H1 (cell line): Measurements from ENCODE around the gene NET1.
A peak's percentile ranks its signal among the peaks of the same experiment; 100 is the strongest.

Experiments
- CEBPB ChIP-seq: IDR thresholded peaks from 2 replicates; pipeline ENCODE4 v1.6.1; 2012; ENCODE audit warnings: low read depth, low read length
- EP300 ChIP-seq, 2 experiments: IDR thresholded peaks; 1 replicate in 1 of 2; 2 replicates in 1 of 2; pipeline ENCODE4 v1.6.1; 2011 to 2012; ENCODE audit warnings: low read depth in 2 of 2, low read length in 2 of 2, mild to moderate bottlenecking in 2 of 2, borderline replicate concordance in 1 of 2, inconsistent platforms in 1 of 2, moderate library complexity in 1 of 2
- EZH2 ChIP-seq: fragments of 200-600 bp; sonication (generic); IDR thresholded peaks from 2 replicates; pipeline ENCODE4 v1.7.1; 2012; ENCODE audit warnings: low read depth, mild to moderate bottlenecking, moderate library complexity, low read length, inconsistent platforms; ENCODE audit not compliant: severe bottlenecking
- KDM1A ChIP-seq: fragments of 200-600, 300-600 bp; sonication (generic); IDR thresholded peaks from 2 replicates; pipeline ENCODE4 v1.7.1; 2016; ENCODE audit warnings: mild to moderate bottlenecking, low read length, borderline replicate concordance
- NRF1 ChIP-seq: IDR thresholded peaks from 2 replicates; pipeline ENCODE4 v1.6.1; 2011; ENCODE audit warnings: mild to moderate bottlenecking, low read depth, low read length, improper control_type of control experiment
- POLR2A ChIP-seq, 2 experiments: IDR thresholded peaks; 1 replicate in 1 of 2; 2 replicates in 1 of 2; pipeline ENCODE4 v1.6.1; 2011; ENCODE audit warnings: low read depth in 2 of 2, low read length in 2 of 2, mild to moderate bottlenecking in 2 of 2; ENCODE audit errors: control extremely low read depth in 1 of 2
- RNF2 ChIP-seq: fragments of 200-900, 300-1000 bp; sonication (generic); IDR thresholded peaks from 2 replicates; pipeline ENCODE4 v1.7.1; 2016; ENCODE audit warnings: borderline replicate concordance, low read depth, mild to moderate bottlenecking, antibody characterized with exemption, low read length; ENCODE audit not compliant: poor library complexity, severe bottlenecking; ENCODE audit errors: missing control alignments
- SIN3A ChIP-seq, 2 experiments: IDR thresholded peaks in 1 of 2; conservative IDR thresholded peaks in 1 of 2; 2 replicates each; pipeline ENCODE4 v1.6.1; 2011 to 2012; ENCODE audit warnings: low read length in 2 of 2, improper control_type of control experiment in 1 of 2, low read depth in 1 of 2, mild to moderate bottlenecking in 1 of 2
- TBP ChIP-seq: IDR thresholded peaks from 2 replicates; pipeline ENCODE4 v1.6.1; 2011; ENCODE audit warnings: low read depth, low read length, improper control_type of control experiment
- YY1 ChIP-seq: IDR thresholded peaks from 2 replicates; pipeline ENCODE4 v1.6.1; 2011; ENCODE audit warnings: low read depth, mild to moderate bottlenecking, low read length
- TF ChIP-seq, protein P1 (sequence below), 3 experiments: IDR thresholded peaks; 1 replicate in 2 of 3; 2 replicates in 1 of 3; pipeline versions ENCODE4 v1.5.1 to v1.6.1; 2011; ENCODE audit warnings: low read length in 3 of 3, mild to moderate bottlenecking in 3 of 3, inconsistent platforms in 2 of 3, low read depth in 1 of 3, moderate library complexity in 1 of 3; ENCODE audit not compliant: insufficient read depth in 1 of 3; ENCODE audit errors: control extremely low read depth in 1 of 3
- TF ChIP-seq, protein P2 (sequence below): IDR thresholded peaks from 2 replicates; pipeline ENCODE4 v1.6.1; 2012; ENCODE audit warnings: inconsistent platforms

DNA sequence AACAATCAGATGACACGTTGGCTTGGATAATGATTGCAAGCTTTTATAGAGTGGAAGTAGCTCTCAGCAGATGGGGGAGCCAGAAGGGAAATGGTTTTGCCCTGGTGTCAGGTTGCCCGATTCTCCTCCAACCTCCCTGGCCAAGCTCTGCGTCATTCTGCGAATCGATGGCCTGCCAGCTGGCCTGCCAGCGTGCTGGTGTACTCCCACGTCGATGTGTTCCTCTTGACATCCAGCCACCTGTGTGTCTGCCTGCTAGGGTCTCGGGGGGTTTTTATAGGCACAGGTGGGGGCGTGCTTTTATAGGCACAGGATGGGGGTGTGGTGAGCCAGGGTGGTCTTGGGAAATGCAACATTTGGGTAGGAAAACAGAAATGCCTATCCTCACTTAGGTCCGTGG is 4.6 kb downstream of the NET1 start:
- TF ChIP-seq EZH2 (no peak), EP300 (IDR thresholded peaks at IDR 0.05; ENCODE audit: borderline replicate concordance in 1 of 2, low read depth in 2 of 2, low read length in 2 of 2) (no peak), SIN3A (conservative IDR thresholded peaks at IDR 0.05 in 1 of 2, IDR thresholded peaks at IDR 0.05 in 1 of 2; ENCODE audit: low read depth in 1 of 2, low read length in 2 of 2) (peak; percentile 41 to 60; a peak in 1 of 4 replicates), NRF1 (no peak), TBP (0 out of 2 replicates have a peak, but pooled peaks have one; percentile 51), KDM1A (no peak), CEBPB (no peak), RNF2 (no peak), YY1 (no peak), POLR2A (IDR thresholded peaks at IDR 0.05; ENCODE audit: control extremely low read depth in 1 of 2, low read depth in 2 of 2, low read length in 2 of 2) (no peak)
- TF ChIP-seq, protein P1, sequence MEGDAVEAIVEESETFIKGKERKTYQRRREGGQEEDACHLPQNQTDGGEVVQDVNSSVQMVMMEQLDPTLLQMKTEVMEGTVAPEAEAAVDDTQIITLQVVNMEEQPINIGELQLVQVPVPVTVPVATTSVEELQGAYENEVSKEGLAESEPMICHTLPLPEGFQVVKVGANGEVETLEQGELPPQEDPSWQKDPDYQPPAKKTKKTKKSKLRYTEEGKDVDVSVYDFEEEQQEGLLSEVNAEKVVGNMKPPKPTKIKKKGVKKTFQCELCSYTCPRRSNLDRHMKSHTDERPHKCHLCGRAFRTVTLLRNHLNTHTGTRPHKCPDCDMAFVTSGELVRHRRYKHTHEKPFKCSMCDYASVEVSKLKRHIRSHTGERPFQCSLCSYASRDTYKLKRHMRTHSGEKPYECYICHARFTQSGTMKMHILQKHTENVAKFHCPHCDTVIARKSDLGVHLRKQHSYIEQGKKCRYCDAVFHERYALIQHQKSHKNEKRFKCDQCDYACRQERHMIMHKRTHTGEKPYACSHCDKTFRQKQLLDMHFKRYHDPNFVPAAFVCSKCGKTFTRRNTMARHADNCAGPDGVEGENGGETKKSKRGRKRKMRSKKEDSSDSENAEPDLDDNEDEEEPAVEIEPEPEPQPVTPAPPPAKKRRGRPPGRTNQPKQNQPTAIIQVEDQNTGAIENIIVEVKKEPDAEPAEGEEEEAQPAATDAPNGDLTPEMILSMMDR (IDR thresholded peaks at IDR 0.05; ENCODE audit: control extremely low read depth in 1 of 3, insufficient read depth in 1 of 3, low read depth in 1 of 3, low read length in 3 of 3) = no peak
- TF ChIP-seq, protein P2, sequence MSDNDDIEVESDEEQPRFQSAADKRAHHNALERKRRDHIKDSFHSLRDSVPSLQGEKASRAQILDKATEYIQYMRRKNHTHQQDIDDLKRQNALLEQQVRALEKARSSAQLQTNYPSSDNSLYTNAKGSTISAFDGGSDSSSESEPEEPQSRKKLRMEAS = peak; percentile 44
